Muscle layer of colon (tissue), 2 donors: ENCODE measurements around the gene FAR2.
"Not testable (repeated sequence)": the region's sequence is repeated elsewhere in the genome, so short reads cannot be mapped to it uniquely, and the experiment has no call there.

Experiments
- H3K27ac ChIP-seq: one replicate; pipeline ENCODE4 v1.7.0; 2013; ENCODE audit warnings: low read depth, mild to moderate bottlenecking, low read length, moderate library complexity
- H3K27me3 ChIP-seq, 2 donors: one replicate each; pipeline ENCODE4 v1.7.0; 2013; ENCODE audit warnings: low read length in 2 of 2, mild to moderate bottlenecking in 2 of 2; ENCODE audit not compliant: insufficient read depth in 2 of 2, control insufficient read depth in 1 of 2
- H3K36me3 ChIP-seq: one replicate; pipeline ENCODE4 v1.7.0; 2013; ENCODE audit warnings: mild to moderate bottlenecking, low read length; ENCODE audit not compliant: insufficient read depth
- H3K4me1 ChIP-seq: one replicate; pipeline ENCODE4 v1.7.0; 2013; ENCODE audit warnings: mild to moderate bottlenecking, low read length; ENCODE audit not compliant: insufficient read depth
- H3K4me3 ChIP-seq, 2 donors: one replicate each; pipeline ENCODE4 v1.7.0; 2013; ENCODE audit warnings: low read length in 2 of 2, low read depth in 1 of 2, mild to moderate bottlenecking in 1 of 2, moderate library complexity in 1 of 2
- H3K9ac ChIP-seq: one replicate; pipeline ENCODE4 v1.7.0; 2013; ENCODE audit warnings: low read length
- H3K9me3 ChIP-seq: one replicate; pipeline ENCODE4 v1.7.0; 2013; ENCODE audit warnings: mild to moderate bottlenecking, low read length
- donor health status: abdominal sarcoma.
- donor health status: Adenocarcinoma of cecum.

The FAR2 gene

DNA sequence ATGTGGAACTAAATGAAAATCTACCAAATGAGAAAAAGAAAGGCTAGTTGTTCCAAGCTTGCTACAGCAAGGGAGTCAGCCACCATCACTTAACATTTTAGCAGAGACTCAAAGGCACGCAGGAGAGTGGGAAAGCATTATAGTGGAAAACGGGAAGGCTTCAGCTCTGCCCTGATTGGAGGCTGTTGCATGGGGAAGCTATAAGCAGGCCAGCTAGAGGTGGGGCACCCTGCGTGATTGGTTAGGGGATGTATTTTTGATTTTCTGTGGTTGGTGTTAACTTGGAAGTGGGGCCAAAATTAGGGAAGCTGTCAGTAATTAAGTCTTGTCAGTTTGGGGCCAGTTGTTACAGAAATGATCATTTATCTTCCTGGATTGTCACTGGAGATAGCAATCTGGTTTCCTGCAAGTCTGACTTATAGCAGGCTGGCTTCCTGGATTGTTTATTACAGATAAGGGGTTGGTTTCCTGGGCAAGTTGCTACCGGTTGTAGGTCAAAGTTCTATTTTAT, 93.9 kb downstream of the FAR2 start:
- no peak overlapping the region for H3K9ac ChIP-seq
- no peak overlapping the region for H3K27ac ChIP-seq
- H3K27me3 ChIP-seq, result no peaks in the 10 kb centered on the region
- H3K4me3 ChIP-seq, result no peak overlapping the region
- H3K4me1 ChIP-seq, result peaks cover 14% of the 10 kb centered on the region
- H3K36me3 ChIP-seq, result no peaks in the 10 kb centered on the region
- H3K9me3 ChIP-seq, result no peaks in the 10 kb centered on the region

DNA sequence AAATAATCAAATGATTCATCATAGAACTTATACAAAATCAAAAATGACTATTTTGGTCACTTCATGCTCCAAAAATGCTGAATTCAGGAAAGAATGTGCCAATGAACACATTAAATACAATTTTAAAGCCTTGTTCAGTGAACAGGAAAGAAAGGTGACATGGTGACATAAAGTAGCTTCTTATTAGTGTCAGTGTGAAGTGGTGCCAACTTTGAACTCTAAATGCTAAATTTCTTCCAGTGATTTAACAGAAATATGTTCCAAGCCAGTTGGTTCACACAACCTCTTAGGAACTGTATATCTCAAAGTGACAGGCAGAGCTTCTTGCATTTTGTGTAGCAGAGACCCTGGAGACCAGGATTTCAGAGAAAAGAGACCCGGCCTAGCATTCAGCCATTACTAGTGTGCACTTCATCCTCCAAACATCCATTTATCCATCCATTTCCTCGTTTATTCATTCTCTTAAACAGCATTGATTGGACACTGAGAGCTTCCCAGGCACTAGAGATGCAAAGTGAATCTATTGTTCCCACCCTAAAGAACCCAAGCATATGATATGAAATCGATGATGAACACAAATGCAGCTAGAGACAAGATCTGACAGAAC, 95.2 kb downstream of the FAR2 start:
- H3K4me1 ChIP-seq, result peaks cover 14% of the 10 kb centered on the region
- no peak overlapping the region for H3K27ac ChIP-seq
- no peaks in the 10 kb centered on the region for H3K36me3 ChIP-seq
- no peak overlapping the region for H3K4me3 ChIP-seq
- H3K9me3 ChIP-seq, result no peaks in the 10 kb centered on the region
- H3K9ac ChIP-seq, result no peak overlapping the region
- H3K27me3 ChIP-seq, result no peaks in the 10 kb centered on the region

DNA sequence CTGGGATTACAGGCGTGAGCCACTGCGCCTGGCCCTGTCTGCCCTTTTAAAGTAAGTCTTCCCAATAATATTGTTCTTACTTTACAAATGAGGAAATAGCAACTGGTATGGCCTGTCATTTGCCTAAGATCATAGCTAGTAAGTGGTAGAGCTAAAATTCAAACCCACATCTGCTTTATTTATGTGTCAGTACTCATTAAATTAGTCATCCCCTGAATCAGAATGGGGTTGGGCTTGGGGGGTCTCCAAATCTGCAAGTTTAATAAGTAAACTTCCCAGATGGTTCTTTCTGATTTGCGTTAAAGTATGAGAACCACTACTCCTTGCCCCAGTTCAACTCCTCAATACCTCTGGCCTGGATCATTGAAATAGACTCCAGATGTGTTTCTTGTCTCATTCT, 96.2 kb downstream of the FAR2 start:
- Histone ChIP-seq H3K27ac (no peak overlapping the region), H3K9me3 (no peaks in the 10 kb centered on the region), H3K4me3 (no peak overlapping the region), H3K9ac (no peak overlapping the region), H3K4me1 (peaks cover 14% of the 10 kb centered on the region), H3K27me3 (no peaks in the 10 kb centered on the region), H3K36me3 (no peaks in the 10 kb centered on the region)

DNA sequence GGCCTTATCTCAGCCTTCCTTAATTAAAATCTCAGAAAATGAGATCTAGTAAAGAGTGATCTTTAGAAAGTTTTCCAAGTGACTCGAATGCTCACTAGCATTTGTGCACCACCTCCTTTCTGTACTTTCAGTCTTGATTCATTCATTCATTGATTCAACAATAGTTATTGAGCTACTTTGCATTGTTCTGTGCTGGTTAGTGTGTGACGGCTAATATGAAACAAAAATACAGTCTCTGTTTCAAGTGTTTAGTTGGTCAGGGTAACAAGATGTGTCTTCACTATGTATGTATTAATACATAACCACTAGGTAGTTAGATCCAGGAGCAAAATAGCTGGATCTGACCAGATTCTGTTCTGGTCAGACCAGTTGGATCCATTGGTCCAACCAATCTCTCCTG, 100.9 kb downstream of the FAR2 start:
- Histone ChIP-seq H3K9me3 (no peaks in the 10 kb centered on the region), H3K27ac (no peak overlapping the region), H3K4me3 (no peak overlapping the region), H3K36me3 (no peaks in the 10 kb centered on the region), H3K4me1 (no peaks in the 10 kb centered on the region), H3K9ac (no peak overlapping the region), H3K27me3 (no peaks in the 10 kb centered on the region)

DNA sequence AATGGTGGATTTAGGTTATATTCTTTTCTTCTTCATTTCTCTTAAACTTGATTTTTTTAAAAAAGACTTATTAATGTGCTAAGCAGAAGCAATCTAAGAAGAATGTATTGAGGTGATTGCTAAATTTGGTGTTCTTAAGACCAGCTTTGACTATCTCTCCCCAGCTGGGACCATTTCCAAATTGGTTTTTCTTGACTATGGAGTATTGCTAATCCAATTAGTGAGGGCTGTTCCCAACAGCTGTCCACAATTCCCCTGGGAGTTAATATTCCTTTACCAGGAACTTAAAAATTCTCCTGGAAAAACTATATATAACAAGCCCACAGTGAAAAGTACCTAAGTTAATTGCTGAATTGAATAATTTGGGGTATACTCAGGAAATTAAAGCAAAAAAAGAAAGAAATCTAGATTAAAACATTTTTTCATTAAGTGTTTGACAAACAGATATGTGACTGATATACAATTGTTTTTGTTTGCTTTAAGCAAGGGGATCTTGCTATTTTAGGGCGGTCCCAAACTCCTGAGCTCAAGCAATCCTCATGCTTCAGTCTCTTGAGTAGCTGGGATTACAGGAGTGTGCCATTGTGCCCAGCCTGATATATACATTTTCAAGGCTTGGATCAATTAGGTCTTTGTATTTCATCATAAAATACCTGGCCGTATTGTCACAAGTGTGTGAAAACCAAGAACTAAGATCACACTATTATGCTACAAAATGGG, 105.0 kb downstream of the FAR2 start:
- Histone ChIP-seq H3K4me1 (no peaks in the 10 kb centered on the region), H3K9ac (no peak overlapping the region), H3K4me3 (no peak overlapping the region), H3K27ac (no peak overlapping the region), H3K36me3 (no peaks in the 10 kb centered on the region), H3K9me3 (no peaks in the 10 kb centered on the region), H3K27me3 (no peaks in the 10 kb centered on the region)

DNA sequence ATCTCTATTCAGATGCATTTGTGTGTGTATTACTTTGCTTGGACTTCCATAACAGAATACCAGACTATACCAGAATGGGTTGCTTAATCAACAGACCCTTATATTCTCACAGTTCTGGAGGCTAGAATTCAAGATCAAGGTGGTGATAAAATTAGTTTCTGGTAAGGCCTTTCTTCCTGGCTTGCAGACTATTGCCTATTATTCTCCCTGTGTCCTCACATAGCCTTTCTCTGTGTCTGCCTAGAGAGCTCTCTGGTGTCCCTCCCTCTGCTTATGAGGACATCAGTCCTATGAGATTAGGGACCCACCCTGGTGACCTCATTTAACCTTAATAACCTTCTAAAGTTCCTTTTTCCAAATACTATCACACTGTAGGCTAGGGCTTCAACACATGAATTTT, 106.0 kb downstream of the FAR2 start:
- no peaks in the 10 kb centered on the region for H3K9me3 ChIP-seq
- no peaks in the 10 kb centered on the region for H3K36me3 ChIP-seq
- no peak overlapping the region for H3K27ac ChIP-seq
- H3K4me1 ChIP-seq, result no peaks in the 10 kb centered on the region
- H3K9ac ChIP-seq, result no peak overlapping the region
- no peaks in the 10 kb centered on the region for H3K27me3 ChIP-seq
- H3K4me3 ChIP-seq, result no peak overlapping the region

DNA sequence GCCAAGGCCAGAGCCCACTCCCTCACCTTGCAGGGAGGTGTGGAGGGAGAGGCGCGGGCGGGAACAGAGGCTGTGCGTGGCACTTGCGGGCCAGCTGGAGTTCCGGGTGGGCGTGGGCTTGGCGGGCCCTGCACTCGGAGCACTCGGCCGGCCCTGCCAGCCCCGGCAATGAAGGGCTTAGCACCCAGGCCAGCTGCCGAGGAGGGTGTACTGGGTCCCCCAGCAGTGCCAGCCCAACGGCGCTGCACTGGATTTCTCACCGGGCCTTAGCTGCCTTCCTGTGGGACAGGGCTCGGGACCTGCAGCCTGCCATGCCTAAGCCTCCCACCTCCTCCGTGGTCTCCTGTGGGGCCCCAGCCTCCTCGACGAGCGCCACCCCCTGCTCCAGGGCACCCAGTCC, 107.5 kb downstream of the FAR2 start:
- Histone ChIP-seq H3K36me3 (no peaks in the 10 kb centered on the region), H3K27ac (no peak overlapping the region), H3K4me3 (no peak overlapping the region)

DNA sequence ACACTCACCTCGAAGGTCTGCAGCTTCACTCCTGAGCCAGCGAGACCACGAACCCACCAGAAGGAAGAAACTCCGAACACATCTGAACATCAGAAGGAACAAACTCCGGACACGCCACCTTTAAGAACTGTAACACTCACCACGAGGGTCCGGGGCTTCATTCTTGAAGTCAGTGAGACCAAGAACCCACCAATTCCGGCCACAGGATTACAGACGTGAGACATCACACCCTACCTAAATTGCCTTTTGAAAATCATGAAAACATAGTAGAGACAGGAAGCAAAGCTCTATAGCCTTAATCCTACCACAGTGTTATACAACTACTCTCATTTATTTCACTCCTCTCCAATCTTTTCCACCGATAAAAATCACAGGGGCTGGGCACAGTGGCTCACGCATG, 108.6 kb downstream of the FAR2 start:
- H3K9ac ChIP-seq, H3K27me3 ChIP-seq, H3K27ac ChIP-seq, H3K36me3 ChIP-seq, H3K4me3 ChIP-seq, H3K4me1 ChIP-seq, H3K9me3 ChIP-seq: not testable (repeated sequence)

More for the DNA sequence above, 107.5 kb downstream of the FAR2 start:
- Histone ChIP-seq H3K9ac (no peak overlapping the region), H3K4me1 (no peaks in the 10 kb centered on the region), H3K27me3 (no peaks in the 10 kb centered on the region), H3K9me3 (no peaks in the 10 kb centered on the region)

DNA sequence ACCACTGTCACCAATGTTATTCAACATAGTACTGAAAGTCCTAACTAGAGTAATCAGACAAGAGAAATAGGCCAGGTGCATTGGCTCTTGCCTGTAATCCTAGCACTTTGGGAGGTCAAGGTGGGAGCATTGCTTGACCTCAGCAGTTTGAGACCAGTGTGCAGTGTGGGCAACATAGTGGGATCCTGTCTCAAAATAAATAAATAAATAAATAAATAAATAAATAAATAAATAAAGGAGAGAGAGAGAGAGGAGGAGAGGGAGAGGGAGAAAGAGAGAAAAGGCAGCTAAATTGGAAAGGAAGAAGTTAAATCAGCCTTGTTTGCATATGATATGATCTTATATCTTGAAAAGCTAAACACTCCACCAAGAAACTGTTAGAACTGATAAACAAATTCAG, 115.3 kb downstream of the FAR2 start:
- no peaks in the 10 kb centered on the region for H3K9me3 ChIP-seq
- H3K9ac ChIP-seq, result no peak overlapping the region
- H3K36me3 ChIP-seq, result no peaks in the 10 kb centered on the region
- no peak overlapping the region for H3K27ac ChIP-seq
- no peaks in the 10 kb centered on the region for H3K4me1 ChIP-seq
- H3K27me3 ChIP-seq, result no peaks in the 10 kb centered on the region
- no peak overlapping the region for H3K4me3 ChIP-seq

DNA sequence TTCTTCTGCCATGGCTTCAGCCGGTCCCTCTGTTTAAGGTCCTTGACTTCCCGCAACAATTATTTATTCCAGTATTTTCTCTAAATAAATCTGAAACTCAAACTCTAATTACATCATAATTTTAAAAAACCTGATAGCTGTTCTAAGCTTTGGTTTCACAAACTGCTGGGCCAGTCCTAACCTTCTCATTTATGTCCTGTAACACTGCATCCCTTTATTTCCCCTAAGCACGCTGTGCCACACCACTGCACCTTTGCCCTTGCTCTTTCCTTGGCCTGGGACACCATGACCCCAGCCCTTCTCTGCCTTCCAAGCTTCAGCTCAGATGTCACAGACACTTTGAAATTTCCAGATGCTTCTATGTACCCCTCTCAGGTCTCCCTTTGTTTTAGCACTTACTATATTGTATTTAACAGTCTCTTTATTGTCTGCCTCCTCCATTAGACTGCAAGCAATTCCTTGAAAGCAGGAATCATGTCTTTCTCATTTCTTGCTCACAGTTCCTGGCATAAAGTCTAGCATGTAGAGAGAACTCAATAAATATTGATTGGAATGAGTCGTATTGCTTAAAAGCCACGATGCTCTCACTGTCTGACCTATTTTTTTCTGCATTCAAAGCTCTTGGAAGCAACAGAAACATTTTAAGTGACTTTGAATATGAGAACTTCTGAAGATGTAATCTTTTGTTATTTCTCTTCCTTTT, 120.8 kb downstream of the FAR2 start:
- H3K27me3 ChIP-seq, result no peaks in the 10 kb centered on the region
- no peaks in the 10 kb centered on the region for H3K9me3 ChIP-seq
- H3K4me1 ChIP-seq, result no peaks in the 10 kb centered on the region
- no peak overlapping the region for H3K4me3 ChIP-seq
- no peak overlapping the region for H3K9ac ChIP-seq
- H3K27ac ChIP-seq, result no peak overlapping the region
- no peaks in the 10 kb centered on the region for H3K36me3 ChIP-seq

DNA sequence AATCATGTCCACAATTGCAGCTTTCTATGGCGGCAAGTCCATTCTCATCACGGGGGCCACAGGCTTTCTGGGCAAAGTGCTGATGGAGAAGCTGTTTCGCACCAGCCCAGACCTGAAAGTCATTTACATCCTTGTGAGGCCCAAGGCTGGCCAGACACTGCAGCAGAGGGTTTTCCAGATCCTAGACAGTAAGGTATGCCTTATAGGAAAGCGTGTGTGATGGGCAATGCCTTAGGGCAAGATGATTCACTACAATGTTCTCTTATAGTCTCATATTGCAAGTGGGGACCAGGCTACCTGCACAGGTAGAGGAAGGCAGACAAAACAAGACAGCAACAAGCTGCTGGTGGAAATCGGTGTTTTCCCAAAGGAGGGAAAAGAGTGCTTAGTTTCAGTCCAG, 121.4 kb downstream of the FAR2 start:
- H3K27ac ChIP-seq, result no peak overlapping the region
- H3K9me3 ChIP-seq, result no peaks in the 10 kb centered on the region
- no peak overlapping the region for H3K9ac ChIP-seq
- no peaks in the 10 kb centered on the region for H3K36me3 ChIP-seq
- no peaks in the 10 kb centered on the region for H3K27me3 ChIP-seq
- H3K4me3 ChIP-seq, result no peak overlapping the region
- no peaks in the 10 kb centered on the region for H3K4me1 ChIP-seq
